HG02885 (cell line): ENCODE measurements around the gene PCNX1.
"Not testable (repeated sequence)": the region's sequence is repeated elsewhere in the genome, so short reads cannot be mapped to it uniquely, and the experiment has no call there.

Source experiments
- ATAC-seq: cut with Tn5 transposase; IDR thresholded peaks from one replicate; pipeline ENCODE4 v1.9.1; 2021; ENCODE audit warnings: mild to moderate bottlenecking; ENCODE audit not compliant: unreplicated experiment, poor library complexity

The PCNX1 gene

DNA sequence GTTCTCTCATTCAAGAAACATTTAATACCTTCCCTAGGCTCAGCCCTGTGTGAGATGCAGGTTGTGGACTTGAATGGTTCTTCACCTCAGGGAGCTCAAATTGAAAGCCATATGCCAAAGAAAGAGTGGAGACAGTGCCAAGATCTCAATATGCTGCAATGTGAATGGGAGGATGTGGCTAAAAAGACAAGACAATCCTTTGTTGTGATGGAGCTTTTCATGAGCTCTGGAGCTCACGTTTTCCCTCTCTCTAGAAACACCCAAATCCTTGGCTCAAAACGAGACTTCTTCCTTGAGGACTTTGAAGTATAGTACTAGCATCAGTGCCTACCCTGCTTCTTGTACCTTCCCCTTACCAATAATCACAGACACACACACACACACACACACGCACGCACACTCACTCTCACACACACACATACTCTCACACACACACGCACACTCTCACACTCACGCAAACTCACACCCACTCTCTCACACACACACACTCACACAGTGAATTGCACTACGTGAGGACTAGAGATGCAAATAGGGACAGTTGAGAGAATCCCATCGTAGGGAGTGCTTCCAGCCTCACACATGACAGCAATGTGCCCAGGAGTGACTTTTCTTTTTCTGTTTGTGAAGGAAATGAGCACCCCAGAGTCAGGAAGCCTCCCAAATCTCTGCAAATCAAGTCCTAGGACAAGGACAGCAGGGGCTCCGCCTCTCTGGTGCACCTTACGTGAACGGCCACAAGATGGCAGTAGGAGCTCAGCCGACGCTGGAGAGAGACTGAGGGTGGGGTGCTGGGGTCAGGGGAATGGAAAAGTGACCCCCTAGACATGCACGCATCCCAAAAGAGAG is 231.4 kb downstream of the PCNX1 start:
- ATAC-seq, result no peak

DNA sequence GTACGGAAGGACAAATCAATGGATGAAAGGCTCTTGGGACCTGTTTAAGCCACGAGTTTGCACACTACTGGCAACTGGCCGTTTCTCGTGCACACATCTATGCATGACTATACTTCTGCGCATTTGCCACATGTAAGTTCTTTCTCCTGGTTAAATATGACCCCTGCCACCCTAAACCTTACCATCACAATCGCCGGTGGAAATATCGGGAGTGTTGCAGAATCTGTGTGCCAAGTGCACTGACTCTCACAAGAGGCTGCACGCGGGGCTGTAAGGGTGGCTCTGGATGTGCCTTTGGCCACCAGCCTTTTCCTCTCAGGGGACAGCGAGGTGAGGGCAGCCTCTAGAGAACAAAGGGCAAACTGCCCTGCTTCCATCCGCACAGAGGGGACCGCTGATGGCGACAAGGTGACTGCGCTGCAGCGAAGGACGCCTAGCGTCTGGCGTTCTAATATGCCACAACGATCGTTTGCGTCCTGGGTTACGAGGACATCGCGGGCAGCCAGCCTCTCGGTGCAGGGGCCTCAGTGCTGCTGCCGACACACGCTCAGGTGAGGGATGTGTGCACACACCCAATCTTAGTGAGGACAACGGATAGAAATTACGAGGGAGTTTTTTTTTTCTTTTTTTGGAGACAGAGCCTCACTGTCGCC is 232.2 kb downstream of the PCNX1 start:
- ATAC-seq, result no peak

DNA sequence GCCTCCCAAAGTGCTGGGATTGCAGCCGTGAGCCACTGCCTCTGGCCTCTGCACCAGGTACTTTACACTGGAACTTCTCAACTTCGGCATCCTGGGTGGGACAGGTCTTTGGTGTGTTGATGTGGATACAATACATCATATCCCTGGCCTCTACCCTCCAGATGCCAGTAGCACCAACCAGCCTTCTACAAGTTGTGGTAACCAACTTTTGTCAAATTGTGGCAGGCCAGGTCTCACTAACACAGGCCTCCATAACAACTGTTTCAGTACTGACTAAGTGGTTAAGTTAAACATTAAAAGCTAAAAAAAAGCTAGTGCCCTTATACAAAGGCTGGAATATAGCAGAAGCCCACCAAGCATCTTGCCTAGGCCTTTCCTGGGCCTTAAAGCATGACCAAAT is 232.9 kb downstream of the PCNX1 start:
- no peak for ATAC-seq

DNA sequence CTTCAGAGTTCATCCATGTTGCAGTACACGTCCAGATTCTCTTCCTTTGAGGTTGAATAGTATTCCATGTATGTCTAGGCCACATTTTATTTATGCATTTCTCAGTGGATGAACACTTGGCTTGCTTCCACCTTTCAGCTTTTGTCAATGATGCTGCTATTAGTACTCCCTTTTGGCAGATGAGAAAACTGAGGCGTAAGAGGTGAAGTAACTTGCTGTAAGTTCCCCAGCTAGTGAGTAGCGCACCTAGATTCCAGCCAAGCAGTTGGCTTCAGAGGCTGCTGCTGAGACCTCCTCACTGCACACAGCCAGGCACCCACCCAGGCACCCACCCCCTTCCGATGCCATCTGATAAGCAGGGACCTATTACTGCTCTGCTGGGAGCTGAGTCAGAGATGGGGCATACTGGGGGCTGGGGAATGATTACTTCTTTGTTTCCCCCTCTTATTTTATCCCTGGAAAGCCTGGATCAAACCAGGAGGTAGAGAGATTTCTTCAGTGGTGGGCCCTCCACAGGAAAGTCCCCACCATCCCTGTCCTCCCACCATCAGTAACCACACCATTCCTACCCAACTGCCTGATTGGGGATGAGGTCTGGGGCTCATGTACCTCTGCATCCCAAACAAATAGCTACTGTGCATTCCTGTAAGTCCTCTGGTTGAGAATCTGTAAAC is 234.6 kb downstream of the PCNX1 start:
- no peak for ATAC-seq

DNA sequence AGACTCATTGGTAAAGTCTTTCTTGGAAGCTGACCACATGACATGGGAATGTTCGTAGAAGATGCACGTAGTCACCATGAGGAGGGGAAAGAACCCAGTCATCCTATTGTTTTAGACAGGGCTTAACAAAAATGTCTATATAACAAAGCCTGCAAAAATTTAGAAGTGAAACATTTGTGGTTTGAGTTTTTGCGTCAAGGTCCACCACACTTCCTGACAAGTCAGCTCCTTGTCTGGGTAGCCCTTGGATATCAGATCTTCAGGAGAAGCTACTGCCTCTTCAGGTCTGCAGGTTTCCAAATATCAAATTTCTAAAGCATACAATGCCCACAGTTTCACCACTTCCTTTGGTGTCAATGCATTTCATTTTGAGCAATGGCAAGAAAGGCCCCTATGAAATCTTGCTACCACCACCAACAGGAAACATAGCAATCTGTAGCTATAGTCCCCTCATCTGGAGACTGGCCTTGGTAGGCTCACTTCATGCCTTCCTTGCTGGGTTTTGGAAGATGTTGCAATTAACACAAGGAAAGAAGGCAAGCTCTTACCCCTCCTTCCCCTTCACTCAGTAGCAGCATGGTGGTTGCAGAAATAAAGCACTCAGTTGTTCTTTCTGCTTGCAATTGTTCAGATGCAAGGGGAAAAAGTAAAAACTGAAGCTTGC is 235.2 kb downstream of the PCNX1 start:
- ATAC-seq, result no peak

DNA sequence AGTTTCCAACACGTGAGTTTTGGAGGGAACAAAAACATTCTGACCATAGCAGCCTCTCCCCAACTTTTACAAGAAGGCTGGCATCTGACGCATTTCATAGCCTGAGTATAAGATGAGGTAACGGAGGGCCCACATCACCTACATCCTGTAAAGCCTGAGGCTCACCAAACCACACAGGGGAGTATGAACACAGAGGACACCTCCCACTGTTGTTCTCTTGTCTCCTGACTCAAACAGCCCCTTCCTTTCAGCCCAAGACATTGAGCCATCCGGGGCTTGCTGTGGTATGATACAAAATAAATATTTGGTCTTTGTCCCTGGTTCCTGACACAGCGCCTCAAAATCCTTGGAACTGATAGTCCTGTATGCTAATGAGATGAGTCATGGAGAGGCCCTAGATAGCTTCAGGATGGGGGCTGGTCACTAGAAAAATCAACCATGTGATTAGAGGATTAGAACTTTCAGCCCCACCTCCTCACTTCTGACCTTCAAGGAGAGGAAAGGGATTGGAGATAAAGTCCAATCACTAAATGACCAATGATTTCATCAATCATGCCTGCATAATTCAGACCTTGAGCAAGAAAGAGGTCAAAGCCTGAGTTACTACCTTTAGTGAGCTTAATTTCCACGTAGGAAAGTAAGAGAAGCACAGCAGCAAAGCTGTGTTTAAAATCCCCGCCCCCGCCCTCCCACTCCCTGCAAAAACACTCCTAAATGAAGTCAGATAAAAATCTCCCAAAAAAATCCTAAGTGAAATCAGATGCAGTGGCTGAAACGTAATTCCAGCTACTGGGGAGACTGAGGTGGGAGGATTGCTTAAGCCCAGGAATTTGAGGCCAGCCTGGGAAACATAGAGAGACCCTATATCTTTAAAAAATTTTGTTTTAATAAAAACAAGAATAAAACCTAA is 236.4 kb downstream of the PCNX1 start:
- ATAC-seq, result no peak

DNA sequence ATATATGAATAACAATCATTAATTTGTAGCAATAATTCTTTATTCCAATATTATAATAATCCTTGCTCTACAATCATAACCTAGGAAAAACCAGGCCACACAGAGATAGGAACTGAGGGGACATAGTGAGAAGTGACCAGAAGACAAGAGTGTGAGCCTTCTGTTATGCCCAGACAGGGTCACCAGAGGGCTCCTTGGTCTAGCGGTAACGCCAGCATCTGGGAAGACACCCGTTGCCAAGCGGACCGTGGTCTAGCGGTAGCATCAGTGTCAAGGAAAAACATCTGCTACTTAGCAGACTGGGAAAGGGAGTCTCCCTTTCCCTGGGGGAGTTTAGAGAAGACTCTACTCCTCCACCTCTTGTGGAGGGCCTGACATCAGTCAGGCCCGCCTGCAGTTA is 240.1 kb downstream of the PCNX1 start:
- not testable (repeated sequence) for ATAC-seq

DNA sequence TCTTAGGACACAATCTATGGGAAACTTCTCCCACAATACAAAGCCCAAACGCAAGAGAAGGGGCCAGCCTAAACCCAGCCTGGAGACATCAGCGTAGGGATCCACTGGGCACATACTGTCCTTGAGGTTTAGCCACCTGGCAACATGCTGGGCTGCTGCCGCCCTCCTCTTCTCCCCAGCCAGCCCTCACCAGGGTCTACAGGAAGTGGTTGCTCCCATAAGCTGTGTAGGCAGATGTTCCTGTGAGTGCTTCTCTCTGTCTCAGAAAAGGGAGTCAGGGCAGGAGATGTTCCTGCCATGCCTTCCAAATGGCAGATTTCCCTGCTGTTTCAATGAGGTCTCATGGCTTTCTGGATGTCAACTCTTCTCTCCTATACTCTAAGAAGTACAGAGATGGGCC is 241.4 kb downstream of the PCNX1 start:
- ATAC-seq, result no peak

DNA sequence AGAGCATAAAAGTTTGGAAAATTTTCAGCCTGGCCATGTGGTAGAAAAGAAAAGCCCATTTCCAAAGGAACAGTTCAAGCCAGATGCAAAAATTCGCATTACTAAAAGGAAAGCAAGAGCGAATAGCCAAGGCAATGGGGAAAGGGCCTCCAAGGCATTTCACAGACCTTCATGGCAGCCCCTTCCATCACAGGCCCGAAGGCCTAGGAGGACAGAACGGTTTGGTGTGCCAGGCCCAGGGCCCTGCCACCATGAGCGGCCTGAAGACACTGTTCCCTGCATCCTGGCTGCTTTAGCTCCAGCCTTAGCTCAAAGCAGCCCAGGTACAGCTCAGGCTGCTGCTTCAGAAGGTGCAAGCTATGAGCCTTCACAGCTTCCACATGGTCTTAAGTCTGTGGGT is 243.5 kb downstream of the PCNX1 start:
- ATAC-seq, result no peak

DNA sequence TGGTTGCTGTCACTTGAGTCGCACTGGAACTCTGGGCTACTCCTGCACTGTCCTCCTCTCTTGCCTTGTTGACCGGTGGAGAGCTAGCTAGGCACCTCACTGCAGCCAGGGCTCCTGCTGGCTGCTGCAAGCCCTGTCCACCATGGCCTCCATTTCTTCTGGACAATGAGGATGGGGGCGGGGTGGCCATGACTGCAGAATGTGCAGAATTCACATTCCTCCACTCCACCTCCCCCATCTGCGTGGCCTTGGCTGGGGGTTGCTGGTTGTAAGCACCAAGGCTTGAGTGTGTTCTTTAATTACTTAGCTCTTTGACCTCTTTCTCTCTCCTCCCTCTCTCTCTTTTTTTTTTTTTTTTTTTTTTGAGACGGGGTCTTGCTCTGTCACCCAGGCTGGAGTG is 248.5 kb downstream of the PCNX1 start:
- no peak for ATAC-seq

DNA sequence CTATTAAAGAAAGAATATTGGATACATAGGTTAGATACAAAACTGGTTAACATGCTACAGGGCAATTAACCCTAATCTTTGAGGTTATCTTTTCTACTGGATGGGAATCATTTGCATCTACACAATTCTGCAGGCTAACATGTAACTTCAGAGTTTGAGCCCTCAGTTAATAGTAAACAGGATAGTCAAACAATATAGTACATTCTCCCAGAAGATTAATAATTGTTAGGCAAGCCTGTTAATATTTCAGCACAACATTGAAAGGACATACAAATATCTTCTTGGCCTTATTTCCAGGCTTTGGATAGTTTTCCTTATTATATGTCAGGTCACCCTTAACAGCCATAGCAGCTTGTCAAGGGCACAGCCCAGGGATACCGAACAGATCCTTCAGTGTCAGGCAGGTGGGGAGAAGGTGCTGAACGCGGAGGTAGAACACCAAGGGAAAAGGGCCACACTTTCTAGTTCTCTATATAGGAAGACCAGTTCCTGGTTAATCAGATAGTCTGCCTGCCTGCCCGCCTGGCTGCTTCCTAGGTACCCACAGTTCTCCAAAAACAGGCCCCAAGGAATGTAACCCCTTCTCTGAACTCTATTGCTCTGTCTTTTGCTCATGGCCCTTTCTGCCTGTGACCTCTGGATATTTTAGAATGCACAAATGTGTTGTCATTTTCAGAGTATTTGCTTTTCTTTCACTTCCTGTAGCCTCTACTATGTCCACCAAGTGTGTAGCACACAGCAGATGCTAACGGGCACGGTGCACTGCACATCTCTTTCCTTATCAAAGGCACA is 256.0 kb downstream of the PCNX1 start:
- no peak for ATAC-seq

DNA sequence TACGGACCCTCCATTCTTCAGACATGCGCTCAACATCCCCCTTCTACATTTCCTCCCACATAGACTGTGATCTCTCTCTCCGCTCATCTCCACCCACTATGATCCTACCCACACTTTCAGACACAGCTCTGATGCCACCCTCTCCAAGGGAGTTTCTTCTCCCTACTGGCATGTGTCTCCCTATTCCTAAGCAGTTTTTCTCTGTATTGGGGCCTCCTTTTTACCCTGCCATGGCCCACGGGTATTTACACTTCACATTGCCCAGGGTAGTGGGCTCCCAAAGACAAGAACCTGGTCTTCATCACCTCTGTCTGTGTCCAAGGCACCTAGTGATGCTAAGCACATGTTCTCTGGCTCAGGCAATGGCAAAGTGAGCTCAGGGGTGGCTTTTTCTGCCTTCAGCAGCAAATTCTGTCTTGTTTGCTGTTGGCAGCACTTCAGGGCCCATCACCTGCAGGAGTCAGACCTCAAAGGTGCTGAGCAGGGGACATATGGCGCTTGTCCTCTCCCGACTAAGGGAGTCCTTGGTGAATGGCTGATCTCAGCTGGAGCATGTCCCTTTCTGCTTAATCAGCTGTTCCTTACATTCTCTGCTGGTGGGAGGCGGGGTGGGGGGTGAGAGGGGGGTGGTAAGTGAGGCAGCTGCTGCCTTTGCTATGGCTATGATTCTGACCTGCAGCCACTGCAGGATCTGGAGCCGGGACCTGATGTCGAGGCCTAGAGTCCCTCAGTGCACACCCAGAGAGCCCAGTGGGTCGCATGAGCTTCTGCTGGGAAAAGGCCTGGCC is 256.8 kb downstream of the PCNX1 start:
- ATAC-seq, result no peak
